K562 (cell line): ENCODE data around the gene ABLIM1. TPM values are rescaled to one million over a fixed set of nuclear protein-coding genes. Genes with fewer than 3 reads are reported as not detected.

Source experiments
- ATAC-seq: fragments of 200-7000 bp; cut with Tn5 transposase; 3 replicates; pipeline ENCODE4 v1.9.1; 2020; ENCODE audit warnings: moderate library complexity
- BruUV-seq: library from RNA; stranded (reverse); fragments of 400-500 nt; replicated peaks from 2 replicates; lab custom pipeline; 2021; lab: Mats Ljungman, UMichigan
- CTCF ChIA-PET: fragments of 300-600 bp; formaldehyde crosslinking; extraction: SDS; loops from one replicate; lab custom pipeline; 2021; ENCODE audit warnings: low intra/inter-chr PET ratio; lab: Yijun Ruan, JAX
- POLR2A ChIA-PET: fragments of 300-600, 350-650 bp; sonication (Branson Sonifier 250); formaldehyde crosslinking; extraction: SDS; loops from one replicate; lab custom pipeline; 2021; ENCODE audit warnings: antibody characterized with exemption, inconsistent platforms; lab: Yijun Ruan, JAX
- DNase-seq, 4 experiments: peaks; one replicate each; pipeline versions ENCODE4 v3.0.0 to v3.0.0-alpha.2; 2011 to 2018; ENCODE audit warnings: low spot score in 3 of 4, mixed read lengths in 3 of 4; ENCODE audit errors: extremely low read depth in 1 of 4
- FAIRE-seq: peaks from 2 replicates; lab custom pipeline; 2011; peaks lifted over from hg19 to GRCh38; lab: Jason Lieb, UNC
- H2AFZ ChIP-seq: 2 replicates; pipeline ENCODE4 v1.6.0; 2011; ENCODE audit warnings: low read depth, low read length, control low read depth, inconsistent platforms
- H3K27ac ChIP-seq: fragments of 200-600 bp; 3 replicates; pipeline ENCODE4 v1.8.0; 2011; ENCODE audit warnings: low read depth, mild to moderate bottlenecking, control low read depth, inconsistent platforms, low read length, moderate library complexity, mixed read lengths; ENCODE audit errors: extremely low read depth
- H3K27me3 ChIP-seq, 2 experiments: fragments of 300-600 bp in 1 of 2; 2 replicates in 1 of 2; 3 replicates in 1 of 2; pipeline versions ENCODE4 v1.6.0 to v1.8.0; 2011; ENCODE audit warnings: inconsistent platforms in 2 of 2, low read length in 2 of 2, mild to moderate bottlenecking in 1 of 2, mixed read lengths in 1 of 2, moderate library complexity in 1 of 2; ENCODE audit not compliant: control insufficient read depth in 2 of 2, insufficient read depth in 2 of 2
- H3K36me3 ChIP-seq: fragments of 300-600 bp; 3 replicates; pipeline ENCODE4 v1.8.0; 2011; ENCODE audit warnings: mild to moderate bottlenecking, low read length, inconsistent platforms; ENCODE audit not compliant: control insufficient read depth, insufficient read depth
- H3K4me1 ChIP-seq, 2 experiments: fragments of 200-600 bp in 1 of 2; replicated peaks in 1 of 2; 2 replicates in 1 of 2; 3 replicates in 1 of 2; pipeline versions ENCODE4 v1.5.1 to v1.8.0; 2011; ENCODE audit warnings: inconsistent platforms in 2 of 2, low read length in 2 of 2, mild to moderate bottlenecking in 1 of 2, mixed read lengths in 1 of 2, moderate library complexity in 1 of 2; ENCODE audit not compliant: control insufficient read depth in 2 of 2, insufficient read depth in 2 of 2
- H3K4me2 ChIP-seq: 2 replicates; pipeline ENCODE4 v1.6.1; 2011; ENCODE audit warnings: low read length, control low read depth, inconsistent platforms, mixed read lengths; ENCODE audit not compliant: insufficient read depth
- H3K4me3 ChIP-seq: fragments of 200-600 bp; sonication (generic), shearing (Covaris generic); 2 replicates; pipeline ENCODE4 v1.5.1; 2016; ENCODE audit warnings: control low read depth, inconsistent platforms
- H3K79me2 ChIP-seq: fragments of 200-600 bp; 3 replicates; pipeline ENCODE4 v1.8.0; 2011; ENCODE audit warnings: low read length, inconsistent platforms; ENCODE audit not compliant: control insufficient read depth, insufficient read depth
- H3K9ac ChIP-seq, 2 experiments: 2 replicates each; pipeline versions ENCODE4 v1.6.0 to v1.6.1; 2011; ENCODE audit warnings: low read depth in 2 of 2, low read length in 2 of 2, control low read depth in 1 of 2, inconsistent platforms in 1 of 2, mild to moderate bottlenecking in 1 of 2, mixed read lengths in 1 of 2; ENCODE audit not compliant: insufficient read depth in 1 of 2
- H3K9me1 ChIP-seq: one replicate; pipeline ENCODE4 v1.6.0; 2011; ENCODE audit warnings: inconsistent platforms, mild to moderate bottlenecking, low read length, moderate library complexity; ENCODE audit not compliant: control insufficient read depth, insufficient read depth
- H3K9me3 ChIP-seq: replicated peaks from 2 replicates; pipeline ENCODE4 v1.5.1; 2011; ENCODE audit warnings: low read depth, low read length, inconsistent platforms; ENCODE audit not compliant: control insufficient read depth, insufficient read depth
- H4K20me1 ChIP-seq: replicated peaks from 2 replicates; pipeline ENCODE4 v1.6.1; 2011; ENCODE audit warnings: low read length, inconsistent platforms, mixed read lengths; ENCODE audit not compliant: control insufficient read depth, insufficient read depth
- RNF2 ChIP-seq: sonication (generic); IDR thresholded peaks from 2 replicates; pipeline ENCODE4 v1.6.1; 2016
- ZEB2 ChIP-seq: fragments of 450-650 bp; IDR thresholded peaks from 2 replicates; pipeline ENCODE4 v1.6.1; 2016
- WGBS: fragments of 100-300 bp; shearing (Covaris generic); methylation state at CpG from one replicate; pipeline ENCODE4 v1.1.6; 2016; ENCODE audit warnings: low coverage, mixed read lengths; ENCODE audit not compliant: insufficient coverage; ENCODE audit errors: missing lambda C conversion rate; 5-methylcytosine and 5-hydroxymethylcytosine counted together
- in situ Hi-C: fragments of 300-500 bp; cut with MboI; formaldehyde crosslinking; loops from 4 replicates; pipeline ENCODE4 v1.15.0; 2018; ENCODE audit warnings: inconsistent platforms, mixed read lengths
- intact Hi-C: fragments of 100-400 bp; cut with micrococcal nuclease; formaldehyde crosslinking; loops from 2 replicates; pipeline ENCODE4 v1.14.2; 2022
- polyA plus RNA-seq, 8 experiments: library from polyadenylated mRNA; depleted of rRNA in 4 of 8; stranded (reverse) in 5 of 8; unstranded in 3 of 8; fragments of >200 nt; fragmentation: Nextera tagmentation in 2 of 8; fragmentation: Illumina TruSeq in 1 of 8; extraction: Ambion mirVana in 2 of 8; extraction: Trizol in 1 of 8; gene quantifications; 2 replicates each; pipeline versions ENCODE4 v1.2.1 to v1.2.3, GENCODE V29; 2011 to 2014; ENCODE audit warnings: inconsistent platforms in 1 of 8, missing spikeins in 1 of 8
- total RNA-seq, 7 experiments: library from RNA; depleted of rRNA in 6 of 7; stranded (reverse); fragments of >200 nt in 6 of 7; fragmentation: Illumina TruSeq in 2 of 7; extraction: Trizol in 2 of 7; gene quantifications; 2 replicates each; pipeline versions ENCODE4 v1.2.1 to v1.2.3, GENCODE V29; 2011 to 2021; ENCODE audit warnings: low replicate concordance in 1 of 7
- TF ChIP-seq, protein P1 (sequence below), 2 experiments: IDR thresholded peaks in 1 of 2; conservative IDR thresholded peaks in 1 of 2; 2 replicates each; pipeline ENCODE4 v1.6.1; 2016; ENCODE audit warnings: low read depth in 2 of 2, mild to moderate bottlenecking in 1 of 2, missing compliant biosample characterization in 1 of 2, missing genetic modification characterization in 1 of 2, moderate library complexity in 1 of 2

The ABLIM1 gene
- total and polyA plus RNA-seq, 9 of the 15 experiments (the other 6 are each of a cell fraction or from before 2014, with no cell fraction given), result 0.07 to 0.49 (median 0.14) TPM; not detected in 6

DNA sequence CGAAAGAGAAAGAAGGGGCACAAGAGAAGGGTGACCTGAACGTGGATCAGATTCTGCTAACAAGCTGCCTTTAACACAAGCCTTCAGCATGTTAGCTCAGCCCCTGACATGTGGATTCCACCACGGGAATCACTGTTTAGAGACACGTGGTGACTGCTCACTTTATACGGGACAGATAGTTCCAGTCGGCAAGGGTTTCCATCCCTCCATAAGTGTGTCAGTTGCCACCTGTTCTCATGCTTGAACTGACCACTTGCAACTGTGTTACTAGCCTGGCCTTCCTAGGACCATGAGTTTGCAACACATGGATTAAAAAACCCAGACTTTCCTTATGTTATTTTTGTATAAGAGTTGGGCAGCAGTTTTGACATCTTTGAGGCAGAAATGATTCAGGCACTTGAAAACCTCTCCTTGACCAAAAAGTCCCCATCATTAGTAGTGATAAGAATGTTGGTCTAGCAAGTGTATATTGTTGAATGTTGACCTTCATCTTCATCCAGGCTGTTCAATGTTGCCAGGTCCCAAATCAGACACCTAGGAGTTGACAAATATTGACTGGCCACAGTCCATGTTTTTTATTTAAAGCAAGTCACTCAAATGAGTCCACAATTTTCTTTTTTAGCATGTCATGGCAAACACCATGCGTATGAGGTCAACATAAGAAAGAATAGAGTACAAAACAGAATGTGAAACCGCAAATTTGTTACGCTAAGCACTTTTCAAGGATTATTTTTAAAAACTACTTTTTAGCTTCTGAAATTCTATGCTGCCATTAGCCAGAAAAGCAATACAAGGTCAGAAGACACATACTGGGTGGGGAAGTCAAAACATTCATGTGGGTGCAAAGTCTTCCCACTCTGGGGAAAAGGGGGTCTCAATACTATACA lies 101.6 kb downstream of the ABLIM1 start (continued):
- TF ChIP-seq ZEB2, result no peak

DNA sequence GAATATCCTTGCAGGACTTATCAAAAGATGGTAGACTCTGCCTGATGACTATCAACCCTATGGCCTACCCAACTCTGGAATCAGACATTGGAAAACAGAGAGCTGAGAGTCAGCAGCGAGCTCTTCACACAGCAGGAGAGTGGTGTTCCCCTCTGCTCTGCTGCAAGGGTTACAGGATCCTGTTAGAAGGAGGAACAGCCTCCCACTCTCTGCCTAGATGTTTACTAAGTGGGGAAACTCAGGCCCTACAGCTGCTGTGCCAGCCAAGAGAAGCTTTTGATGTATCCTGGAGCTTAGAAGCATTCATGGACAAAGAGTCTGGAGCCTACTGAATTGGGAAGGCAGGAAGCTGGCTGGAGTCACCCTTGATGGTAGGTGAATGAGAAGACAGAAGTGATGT lies 104.6 kb downstream of the ABLIM1 start:
- WGBS, result 0% methylated on average over 1 of the region's 1 CpG
- CTCF ChIA-PET, result no interaction called here
- BruUV-seq, result no TSS peak
- in situ Hi-C loops (no loop called here), intact Hi-C loops (loop anchor here (5.0 kb wide), 2 partner anchors 139 to 324 kb away; no protein-coding TSS in a partner anchor)
- no peaks in the 10 kb centered on the region for H3K4me1 ChIP-seq
- H3K4me2 ChIP-seq, result no peak overlapping the region
- no peak for ATAC-seq
- FAIRE-seq, result no peak
- no peak overlapping the region for H3K4me3 ChIP-seq
- no peaks in the 10 kb centered on the region for H3K79me2 ChIP-seq
- POLR2A ChIA-PET, result no interaction called here
- no peaks in the 10 kb centered on the region for H4K20me1 ChIP-seq
- H3K27ac ChIP-seq, result no peak overlapping the region
- TF ChIP-seq, protein P1, sequence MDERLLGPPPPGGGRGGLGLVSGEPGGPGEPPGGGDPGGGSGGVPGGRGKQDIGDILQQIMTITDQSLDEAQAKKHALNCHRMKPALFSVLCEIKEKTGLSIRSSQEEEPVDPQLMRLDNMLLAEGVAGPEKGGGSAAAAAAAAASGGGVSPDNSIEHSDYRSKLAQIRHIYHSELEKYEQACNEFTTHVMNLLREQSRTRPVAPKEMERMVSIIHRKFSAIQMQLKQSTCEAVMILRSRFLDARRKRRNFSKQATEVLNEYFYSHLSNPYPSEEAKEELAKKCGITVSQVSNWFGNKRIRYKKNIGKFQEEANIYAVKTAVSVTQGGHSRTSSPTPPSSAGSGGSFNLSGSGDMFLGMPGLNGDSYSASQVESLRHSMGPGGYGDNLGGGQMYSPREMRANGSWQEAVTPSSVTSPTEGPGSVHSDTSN (CRISPR knock-in tag; IDR thresholded peaks at IDR 0.05; ENCODE audit: low read depth), result no peak
- TF ChIP-seq, protein P1 (tag; conservative IDR thresholded peaks at IDR 0.05; ENCODE audit: low read depth), result no peak
- no peak for TF ChIP-seq RNF2
- H3K36me3 ChIP-seq, result no peaks in the 10 kb centered on the region
- DNase-seq, result no peak
- no peak overlapping the region for H2AFZ ChIP-seq
- no peak overlapping the region for H3K9ac ChIP-seq
- no peaks in the 10 kb centered on the region for H3K9me3 ChIP-seq
- H3K9me1 ChIP-seq, result no peaks in the 10 kb centered on the region
- no peaks in the 10 kb centered on the region for H3K27me3 ChIP-seq
